ACC112 (cell line): ENCODE results near the gene NID1.

ENCODE experiments used
- H2AFZ ChIP-seq: fragments of 200-600 bp; sonication (generic); one replicate; pipeline ENCODE4 v1.6.0; 2017; ENCODE audit warnings: antibody characterized with exemption, low read length; ENCODE audit not compliant: unreplicated experiment
- H3K27ac ChIP-seq: fragments of 200-600 bp; sonication (generic); 2 replicates; pipeline ENCODE4 v1.5.1; 2014; ENCODE audit warnings: low read depth, mild to moderate bottlenecking, antibody characterized with exemption, low read length, moderate library complexity
- H3K27me3 ChIP-seq: fragments of 200-600 bp; sonication (generic); 2 replicates; pipeline ENCODE4 v1.6.1; 2014; ENCODE audit warnings: mild to moderate bottlenecking, antibody characterized with exemption, low read length, moderate library complexity, mixed read lengths; ENCODE audit not compliant: insufficient read depth
- H3K36me3 ChIP-seq: fragments of 200-600 bp; sonication (generic); 2 replicates; pipeline ENCODE4 v1.6.1; 2016; ENCODE audit warnings: mild to moderate bottlenecking, antibody characterized with exemption, low read length, moderate library complexity, mixed read lengths; ENCODE audit not compliant: insufficient read depth
- H3K4me1 ChIP-seq: fragments of 200-600 bp; sonication (generic); one replicate; pipeline ENCODE4 v1.6.1; 2016; ENCODE audit warnings: low read length, mixed read lengths; ENCODE audit not compliant: insufficient read depth, unreplicated experiment, control insufficient read depth
- H3K4me3 ChIP-seq: fragments of 200-600 bp; sonication (generic); 2 replicates; pipeline ENCODE4 v1.5.1; 2014; ENCODE audit warnings: mild to moderate bottlenecking, low read depth, low read length
- H3K79me2 ChIP-seq: fragments of 200-600 bp; sonication (generic); one replicate; pipeline ENCODE4 v1.6.0; 2016; ENCODE audit warnings: low read length; ENCODE audit not compliant: control insufficient read depth, unreplicated experiment, insufficient read depth

Gene NID1

GRCh38 chr1:235958021-235958420, 106.9 kb downstream of the NID1 start:
- no peaks in the 10 kb centered on the region for H3K27me3 ChIP-seq
- no peaks in the 10 kb centered on the region for H3K36me3 ChIP-seq
- H3K79me2 ChIP-seq: no peaks in the 10 kb centered on the region
- H3K4me3 ChIP-seq: no peak overlapping the region
- no peak overlapping the region for H3K27ac ChIP-seq
- no peak overlapping the region for H2AFZ ChIP-seq
- peaks cover 12% of the 10 kb centered on the region for H3K4me1 ChIP-seq

DNA sequence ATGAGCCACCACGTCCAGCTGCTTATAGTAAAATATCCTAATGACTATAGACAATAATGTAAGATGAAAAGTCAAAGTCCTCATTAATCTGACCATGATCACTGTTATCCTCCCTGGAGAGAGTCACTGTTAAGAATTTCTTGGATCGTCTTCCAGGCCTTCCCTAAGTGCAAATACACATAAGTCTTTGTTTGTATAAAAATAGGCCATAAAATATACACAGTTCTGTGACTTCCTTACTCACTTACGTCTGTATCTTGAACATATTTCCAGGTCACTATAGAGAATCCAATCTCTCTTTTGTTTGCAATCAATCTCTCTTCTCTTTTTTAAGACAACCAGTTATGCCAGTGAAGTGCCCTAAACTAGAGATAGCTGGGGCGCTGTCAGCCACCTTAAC, 109.1 kb downstream of the NID1 start:
- Histone ChIP-seq H3K27ac (no peak overlapping the region), H3K79me2 (no peaks in the 10 kb centered on the region), H2AFZ (no peak overlapping the region), H3K27me3 (no peaks in the 10 kb centered on the region), H3K36me3 (no peaks in the 10 kb centered on the region), H3K4me1 (peaks cover 12% of the 10 kb centered on the region), H3K4me3 (no peak overlapping the region)

- peaks cover 12% of the 10 kb centered on the region for H3K4me1 ChIP-seq
- no peaks in the 10 kb centered on the region for H3K36me3 ChIP-seq
- H3K27me3 ChIP-seq: no peaks in the 10 kb centered on the region
- no peak overlapping the region for H2AFZ ChIP-seq
- peak overlapping the region; percentile 31; the same call in 1 of the 2 replicates for H3K27ac ChIP-seq
- no peaks in the 10 kb centered on the region for H3K79me2 ChIP-seq
- no peak overlapping the region for H3K4me3 ChIP-seq
Observed at GRCh38 chr1:235954306-235955283, 110.3 kb downstream of the NID1 start.

DNA sequence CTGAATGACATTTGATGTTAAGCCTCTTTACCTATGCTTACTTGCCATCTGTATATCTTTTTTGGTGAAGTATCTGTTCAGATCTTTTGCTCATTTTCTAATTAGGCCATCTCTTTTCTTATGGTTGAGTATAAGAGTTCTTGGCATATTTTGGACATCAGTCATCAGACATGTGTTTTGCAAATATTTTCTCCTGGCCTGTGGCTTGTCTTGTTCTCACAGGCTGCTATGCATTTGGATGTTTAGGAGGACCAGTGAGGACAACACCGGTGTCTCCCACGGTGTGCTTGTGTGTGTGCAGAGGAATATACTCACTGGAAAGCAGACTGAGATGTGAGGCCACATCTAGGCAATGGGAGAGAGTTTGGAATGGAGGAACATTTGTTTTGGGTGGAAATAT, 111.1 kb downstream of the NID1 start:
- no peaks in the 10 kb centered on the region for H3K36me3 ChIP-seq

DNA sequence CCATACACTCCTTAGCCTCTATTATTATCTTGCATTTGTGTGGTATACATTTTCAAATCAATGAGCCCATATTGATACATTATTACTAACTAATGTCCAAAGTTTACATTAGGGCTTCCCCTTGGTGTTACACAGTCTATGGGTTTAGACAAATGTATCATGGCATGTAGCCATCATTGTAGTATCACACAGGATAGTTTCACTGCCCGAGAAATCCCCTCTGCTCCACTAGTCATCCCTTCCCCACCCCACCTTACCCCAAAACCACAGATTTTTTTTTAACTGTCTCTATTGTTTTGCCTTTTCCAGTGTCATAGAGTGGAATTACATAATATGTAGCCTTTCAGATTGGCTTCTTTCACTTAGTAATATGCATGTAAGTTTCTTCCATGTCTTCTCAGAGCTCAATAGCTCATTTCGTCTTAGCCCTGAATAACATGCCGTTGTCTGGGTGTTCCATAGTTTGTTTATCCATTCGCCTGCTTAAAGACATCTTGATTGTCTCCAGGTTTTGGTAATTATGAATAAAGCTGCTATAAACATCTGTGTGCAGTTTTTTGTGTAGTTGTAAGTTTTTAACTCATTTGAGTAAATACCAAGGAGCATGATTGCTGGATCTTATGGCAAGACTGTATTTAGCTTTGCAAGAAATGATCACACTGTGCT, 111.8 kb downstream of the NID1 start:
- H3K4me3 ChIP-seq: no peak overlapping the region
- H3K36me3 ChIP-seq: no peaks in the 10 kb centered on the region
- no peak overlapping the region for H2AFZ ChIP-seq
- H3K27ac ChIP-seq: no peak overlapping the region
- no peaks in the 10 kb centered on the region for H3K79me2 ChIP-seq
- no peaks in the 10 kb centered on the region for H3K27me3 ChIP-seq
- peaks cover 12% of the 10 kb centered on the region for H3K4me1 ChIP-seq

More for the DNA sequence above, 111.1 kb downstream of the NID1 start:
- Histone ChIP-seq H3K4me1 (peaks cover 12% of the 10 kb centered on the region), H3K79me2 (no peaks in the 10 kb centered on the region), H3K27ac (peak overlapping the region; percentile 31; the same call in 1 of the 2 replicates), H3K27me3 (no peaks in the 10 kb centered on the region), H2AFZ (no peak overlapping the region), H3K4me3 (no peak overlapping the region)

DNA sequence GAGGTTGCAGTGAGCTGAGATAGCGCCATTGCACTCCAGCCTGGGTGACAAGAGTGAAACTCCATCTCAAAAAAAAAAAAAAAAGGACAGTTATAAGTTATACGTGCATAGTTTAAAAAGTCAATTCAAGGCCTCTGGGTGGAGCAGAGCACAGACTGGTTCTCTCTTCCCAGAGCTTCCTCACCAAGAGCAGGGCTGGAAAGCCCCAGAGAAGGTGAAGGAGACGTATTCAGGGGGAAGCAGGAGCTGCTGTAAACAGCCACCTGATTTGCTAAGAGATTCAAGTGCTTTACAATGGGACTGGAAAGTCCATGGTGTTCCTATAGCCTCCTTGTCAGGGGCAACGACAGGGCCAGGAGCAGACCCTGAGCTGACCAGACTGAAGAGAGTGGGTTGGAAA, 113.2 kb downstream of the NID1 start:
- Histone ChIP-seq H3K27me3 (no peaks in the 10 kb centered on the region), H3K79me2 (no peaks in the 10 kb centered on the region), H3K36me3 (no peaks in the 10 kb centered on the region), H3K4me3 (no peak overlapping the region), H3K4me1 (peaks cover 12% of the 10 kb centered on the region), H3K27ac (no peak overlapping the region), H2AFZ (no peak overlapping the region)

DNA sequence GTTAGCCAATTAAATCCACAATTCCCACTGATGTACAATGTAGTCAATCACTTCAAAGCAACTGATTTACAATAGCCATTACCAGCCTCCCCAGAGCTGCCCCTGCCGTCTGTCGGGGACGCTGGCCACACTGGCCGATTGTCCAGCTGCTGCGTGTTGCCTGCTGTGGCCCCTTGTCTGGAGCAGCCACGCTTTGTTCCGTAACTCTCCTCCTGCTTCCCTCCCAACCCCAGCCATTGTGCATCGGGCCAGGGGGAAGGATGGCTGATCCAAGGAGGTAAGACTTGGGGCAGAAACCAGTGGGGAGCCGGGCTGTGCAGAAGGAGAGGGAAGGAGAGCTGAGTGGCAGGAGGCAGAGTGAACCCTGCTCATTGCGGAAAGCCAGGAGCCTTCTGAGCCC, 114.6 kb downstream of the NID1 start:
- Histone ChIP-seq H3K27ac (no peak overlapping the region), H3K4me3 (no peak overlapping the region), H2AFZ (no peak overlapping the region), H3K27me3 (no peaks in the 10 kb centered on the region), H3K79me2 (no peaks in the 10 kb centered on the region), H3K4me1 (peaks cover 12% of the 10 kb centered on the region), H3K36me3 (no peaks in the 10 kb centered on the region)

DNA sequence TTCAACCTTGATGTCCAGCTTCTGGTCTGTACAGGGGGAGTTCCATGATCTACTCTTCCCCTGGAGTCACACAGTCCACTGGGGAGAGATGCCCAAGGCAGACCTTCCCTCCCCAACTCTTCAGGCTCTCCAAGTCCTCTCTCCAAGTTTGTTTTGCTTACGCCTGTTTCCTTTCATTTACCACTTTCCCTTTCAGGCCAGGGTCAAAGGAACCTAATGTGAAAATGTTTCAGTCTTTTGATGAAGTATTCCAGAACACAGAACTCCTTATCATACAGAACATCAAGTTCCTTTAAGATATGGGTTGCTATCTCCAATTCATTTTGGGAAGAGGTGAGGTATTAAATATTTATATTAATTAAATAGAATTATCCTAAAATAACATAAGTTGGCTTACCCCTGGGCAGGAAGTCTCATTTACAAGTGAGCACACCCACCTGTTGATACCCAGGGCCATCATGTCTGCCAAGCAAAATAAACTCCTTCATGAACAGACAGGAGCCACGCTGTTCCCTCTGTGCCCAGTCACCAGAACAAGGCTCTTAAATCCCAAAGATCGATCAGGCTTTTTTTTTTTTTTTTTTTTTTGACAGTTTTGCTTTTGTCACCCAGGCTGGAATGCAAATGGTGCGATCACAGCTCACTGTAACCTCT, 116.0 kb downstream of the NID1 start:
- peaks cover 6% of the 10 kb centered on the region for H3K4me1 ChIP-seq
- H3K27me3 ChIP-seq: no peaks in the 10 kb centered on the region
- no peak overlapping the region for H3K27ac ChIP-seq
- no peaks in the 10 kb centered on the region for H3K36me3 ChIP-seq
- H2AFZ ChIP-seq: no peak overlapping the region
- H3K79me2 ChIP-seq: no peaks in the 10 kb centered on the region
- no peak overlapping the region for H3K4me3 ChIP-seq

DNA sequence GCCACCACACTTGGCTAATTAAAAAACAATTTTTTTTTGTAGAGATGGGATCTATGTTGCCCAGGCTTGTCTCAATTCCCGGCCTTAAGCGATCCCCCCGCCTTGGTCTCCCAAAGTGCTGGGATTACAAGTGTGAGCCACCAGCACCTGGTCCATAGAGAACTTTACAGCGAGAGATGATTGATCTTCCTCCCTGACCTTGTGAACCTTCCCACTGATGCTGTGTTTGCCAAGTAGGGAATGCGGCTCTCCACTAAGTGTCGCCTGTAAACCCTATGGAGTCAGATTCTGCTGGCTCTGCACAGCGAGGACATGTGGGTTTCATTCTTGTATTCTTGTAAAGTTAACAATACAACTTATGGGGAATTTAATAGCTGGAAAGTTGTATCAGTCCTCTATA, 116.9 kb downstream of the NID1 start:
- peaks cover 9% of the 10 kb centered on the region for H3K4me1 ChIP-seq
- no peak overlapping the region for H3K27ac ChIP-seq
- H2AFZ ChIP-seq: no peak overlapping the region
- no peaks in the 10 kb centered on the region for H3K79me2 ChIP-seq
- no peaks in the 10 kb centered on the region for H3K36me3 ChIP-seq
- H3K27me3 ChIP-seq: no peaks in the 10 kb centered on the region
- H3K4me3 ChIP-seq: no peak overlapping the region

GRCh38 chr1:235946571-235946981, 118.3 kb downstream of the NID1 start:
- Histone ChIP-seq H3K4me3 (no peak overlapping the region), H3K4me1 (peaks cover 11% of the 10 kb centered on the region), H3K79me2 (no peaks in the 10 kb centered on the region), H3K27me3 (no peaks in the 10 kb centered on the region), H3K27ac (no peak overlapping the region), H3K36me3 (no peaks in the 10 kb centered on the region), H2AFZ (no peak overlapping the region)
